ENCODE measurements around the gene LEUTX. TPM values are rescaled to one million over a fixed set of nuclear protein-coding genes. Genes with fewer than 3 reads are reported as not detected.

The LEUTX gene
- total and polyA plus RNA-seq, 2 donors (not counting 1 experiment from before 2014, with no cell fraction given): not detected

DNA sequence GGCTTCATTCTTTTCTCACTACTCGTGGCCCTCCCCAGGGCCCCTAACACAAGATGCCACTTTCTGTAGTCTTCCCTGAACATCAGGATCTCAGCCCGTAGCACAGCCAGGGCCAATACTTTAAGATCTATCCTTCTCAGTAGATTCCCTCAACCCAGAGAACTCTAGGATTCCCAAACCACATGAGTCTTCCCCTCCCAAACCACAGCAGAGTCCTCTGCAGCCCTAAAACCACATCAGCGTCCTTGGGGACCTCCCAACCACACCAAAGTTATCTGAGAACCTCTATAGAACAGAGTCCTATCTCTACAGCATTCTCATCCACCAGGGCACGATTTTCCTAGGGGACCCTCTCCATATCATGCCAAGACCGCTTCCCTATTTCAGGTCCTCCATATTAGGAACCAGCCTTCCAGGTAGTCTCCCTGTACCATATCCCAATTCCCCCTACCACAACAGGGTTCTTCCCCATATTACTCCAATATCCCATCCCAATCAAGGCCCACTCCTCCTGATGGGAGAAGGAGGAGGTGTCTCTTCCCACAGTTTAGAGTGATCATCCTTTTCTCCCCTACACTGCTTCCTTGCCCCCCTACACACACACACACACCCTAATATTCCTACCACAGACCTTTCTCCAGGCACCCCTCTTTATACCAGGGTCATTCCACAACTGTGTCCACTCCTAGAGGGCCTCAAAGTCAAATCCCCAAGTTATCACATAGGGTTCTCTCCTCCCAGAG is 53.9 kb downstream of the LEUTX start:
- H3K79me2 ChIP-seq (ENCODE audit: control insufficient read depth, insufficient read depth, low read length): peaks cover 36% of the 10 kb centered on the region
- ChIA-PET CTCF (interaction anchor here (1.1 to 2.1 kb wide), 2 partner anchors 7 to 12 kb away, joined by 3 to 47 read pairs; partner anchors contain the start of gene FBL), POLR2A (no interaction called here)
- WGBS (ENCODE audit: insufficient coverage): 40% methylated on average over 5 of the region's 5 CpGs
- TF ChIP-seq EZH2 (IDR thresholded peaks at IDR 0.05; ENCODE audit: borderline replicate concordance, insufficient read depth, low read depth, low read length, poor library complexity, severe bottlenecking): no peak
- TF ChIP-seq, protein P1, sequence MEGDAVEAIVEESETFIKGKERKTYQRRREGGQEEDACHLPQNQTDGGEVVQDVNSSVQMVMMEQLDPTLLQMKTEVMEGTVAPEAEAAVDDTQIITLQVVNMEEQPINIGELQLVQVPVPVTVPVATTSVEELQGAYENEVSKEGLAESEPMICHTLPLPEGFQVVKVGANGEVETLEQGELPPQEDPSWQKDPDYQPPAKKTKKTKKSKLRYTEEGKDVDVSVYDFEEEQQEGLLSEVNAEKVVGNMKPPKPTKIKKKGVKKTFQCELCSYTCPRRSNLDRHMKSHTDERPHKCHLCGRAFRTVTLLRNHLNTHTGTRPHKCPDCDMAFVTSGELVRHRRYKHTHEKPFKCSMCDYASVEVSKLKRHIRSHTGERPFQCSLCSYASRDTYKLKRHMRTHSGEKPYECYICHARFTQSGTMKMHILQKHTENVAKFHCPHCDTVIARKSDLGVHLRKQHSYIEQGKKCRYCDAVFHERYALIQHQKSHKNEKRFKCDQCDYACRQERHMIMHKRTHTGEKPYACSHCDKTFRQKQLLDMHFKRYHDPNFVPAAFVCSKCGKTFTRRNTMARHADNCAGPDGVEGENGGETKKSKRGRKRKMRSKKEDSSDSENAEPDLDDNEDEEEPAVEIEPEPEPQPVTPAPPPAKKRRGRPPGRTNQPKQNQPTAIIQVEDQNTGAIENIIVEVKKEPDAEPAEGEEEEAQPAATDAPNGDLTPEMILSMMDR (IDR thresholded peaks at IDR 0.05): no peak
- no peak for DNase-seq
- peaks cover 37% of the 10 kb centered on the region for H3K4me1 Mint-ChIP-seq
- peak overlapping the region; percentile 87 for H3K4me3 Mint-ChIP-seq
- H4K20me1 ChIP-seq (ENCODE audit: control insufficient read depth, insufficient read depth, low read length, poor library complexity, severe bottlenecking): peaks cover 32% of the 10 kb centered on the region
- H3K4me3 ChIP-seq (ENCODE audit: control extremely low read depth in 1 of 5, extremely low read depth in 1 of 5, insufficient read depth in 1 of 5, low read depth in 2 of 5, low read length in 4 of 5): peak overlapping the region in 4 of 5 experiments; percentile 92 to 100 (median 98)
- peak overlapping the region; percentile 89 for H3K27ac Mint-ChIP-seq
- H3K4me1 ChIP-seq (ENCODE audit: control insufficient read depth in 2 of 2, insufficient read depth in 2 of 2, low read length in 2 of 2): peaks cover 16 to 36% of the 10 kb centered on the region in 2 donors
- H3K9ac ChIP-seq (ENCODE audit: low read length): peak overlapping the region; percentile 100
- H2AFZ ChIP-seq (ENCODE audit: insufficient read depth, low read depth, low read length, poor library complexity, severe bottlenecking): peak overlapping the region; percentile 94
- peak overlapping the region; percentile 94 to 99 for H3K27ac ChIP-seq (ENCODE audit: low read length in 2 of 2)
- H3K27me3 Mint-ChIP-seq: no peaks in the 10 kb centered on the region
- ATAC-seq (ENCODE audit: low read depth): no peak
- H3K27me3 ChIP-seq (replicated peaks in 1 of 4; ENCODE audit: control extremely low read depth in 1 of 4, control insufficient read depth in 3 of 4, insufficient read depth in 4 of 4, low read length in 3 of 4): no peaks in the 10 kb centered on the region
- peak overlapping the region; percentile 99 for H3K4me2 ChIP-seq (replicated peaks; ENCODE audit: low read depth, low read length, poor library complexity, severe bottlenecking)
- intact Hi-C loops (cut with micrococcal nuclease): loop anchor here (1.0 to 10.0 kb wide), 5 partner anchors 8 to 745 kb away; partner anchors contain the start of genes FBL, PSMC4, SHKBP1 and SUPT5H
- H3K9me3 ChIP-seq (ENCODE audit: control extremely low read depth in 1 of 3, control insufficient read depth in 2 of 3, insufficient read depth in 1 of 3, low read length in 2 of 3): no peaks in the 10 kb centered on the region
- H3K36me3 ChIP-seq (replicated peaks in 1 of 2; ENCODE audit: control extremely low read depth in 1 of 2, control insufficient read depth in 1 of 2, extremely low read depth in 1 of 2, insufficient read depth in 2 of 2, low read length in 1 of 2): peaks cover 2 to 71% of the 10 kb centered on the region in 2 experiments
- no peaks in the 10 kb centered on the region for H3K9me3 Mint-ChIP-seq (ENCODE audit: insufficient read depth)

- Histone ChIP-seq H2AFZ (ENCODE audit: insufficient read depth, low read depth, low read length, poor library complexity, severe bottlenecking) (peak overlapping the region; percentile 94), H3K4me1 (ENCODE audit: control insufficient read depth in 2 of 2, insufficient read depth in 2 of 2, low read length in 2 of 2) (peaks cover 16 to 30% of the 10 kb centered on the region in 2 donors), H4K20me1 (ENCODE audit: control insufficient read depth, insufficient read depth, low read length, poor library complexity, severe bottlenecking) (peaks cover 32% of the 10 kb centered on the region), H3K4me3 (ENCODE audit: control extremely low read depth in 1 of 5, extremely low read depth in 1 of 5, insufficient read depth in 1 of 5, low read depth in 2 of 5, low read length in 4 of 5) (peak overlapping the region in 4 of 5 experiments; percentile 92 to 100 (median 98)), H3K9ac (ENCODE audit: low read length) (peak overlapping the region; percentile 100), H3K27ac (ENCODE audit: low read length in 2 of 2) (peak overlapping the region; percentile 94 to 99), H3K79me2 (ENCODE audit: control insufficient read depth, insufficient read depth, low read length) (peaks cover 36% of the 10 kb centered on the region), H3K9me3 (ENCODE audit: control extremely low read depth in 1 of 3, control insufficient read depth in 2 of 3, insufficient read depth in 1 of 3, low read length in 2 of 3) (no peaks in the 10 kb centered on the region), H3K4me2 (replicated peaks; ENCODE audit: low read depth, low read length, poor library complexity, severe bottlenecking) (peak overlapping the region; percentile 99), H3K36me3 (replicated peaks in 1 of 2; ENCODE audit: control extremely low read depth in 1 of 2, control insufficient read depth in 1 of 2, extremely low read depth in 1 of 2, insufficient read depth in 2 of 2, low read length in 1 of 2) (peaks cover 6 to 71% of the 10 kb centered on the region in 2 experiments), H3K27me3 (replicated peaks in 1 of 4; ENCODE audit: control extremely low read depth in 1 of 4, control insufficient read depth in 3 of 4, insufficient read depth in 4 of 4, low read length in 3 of 4) (no peaks in the 10 kb centered on the region)
- Mint-ChIP-seq H3K4me1 (peaks cover 37% of the 10 kb centered on the region), H3K27ac (peak overlapping the region; percentile 89), H3K27me3 (no peaks in the 10 kb centered on the region), H3K4me3 (peak overlapping the region; percentile 87), H3K9me3 (ENCODE audit: insufficient read depth) (no peaks in the 10 kb centered on the region)
- no peak for ATAC-seq (ENCODE audit: low read depth)
- WGBS (ENCODE audit: insufficient coverage): 2% methylated on average over 24 of the region's 24 CpGs
- TF ChIP-seq, protein P1 (IDR thresholded peaks at IDR 0.05): no peak
- no peak for TF ChIP-seq EZH2 (IDR thresholded peaks at IDR 0.05; ENCODE audit: borderline replicate concordance, insufficient read depth, low read depth, low read length, poor library complexity, severe bottlenecking)
- POLR2A ChIA-PET: interaction anchor here (0.8 to 1.7 kb wide), 5 partner anchors 11 to 335 kb away, joined by 3 to 21 read pairs (median 5); partner anchors contain the start of genes DLL3, FBL and PSMC4
- intact Hi-C loops (cut with micrococcal nuclease): loop anchor here (1.0 to 10.0 kb wide), 5 partner anchors 9 to 744 kb away; partner anchors contain the start of genes FBL, PSMC4, SHKBP1 and SUPT5H
- no peak for DNase-seq
- CTCF ChIA-PET: interaction anchor here (0.5 to 2.1 kb wide), 6 partner anchors 8 to 596 kb away, joined by 3 to 47 read pairs (median 4); partner anchors contain the start of genes FBL and PSMC4
Observed at GRCh38 chr19:39833160-39833463, 54.5 kb downstream of the LEUTX start.

Data from B cell (primary cell).